Measurements from ENCODE around the gene SPOCK1.
A peak's percentile ranks its signal among the peaks of the same experiment; 100 is the strongest.

Gene SPOCK1

GRCh38 chr5:137309290-137309689 lies 189.8 kb downstream of the SPOCK1 start:
- no peak for DNase-seq (ENCODE audit: low read depth)
- H3K4me1 ChIP-seq (ENCODE audit: control insufficient read depth, insufficient read depth, low read length) = peaks cover 40% of the 10 kb centered on the region
- no peak overlapping the region for H3K4me3 ChIP-seq (ENCODE audit: low read length)
- H3K27me3 ChIP-seq (replicated peaks; ENCODE audit: control insufficient read depth, insufficient read depth, low read length) = no peaks in the 10 kb centered on the region
- no peaks in the 10 kb centered on the region for H3K9me3 ChIP-seq (ENCODE audit: control insufficient read depth, low read length)
- H3K9ac ChIP-seq (ENCODE audit: low read length) = no peak overlapping the region
- no peaks in the 10 kb centered on the region for H3K36me3 ChIP-seq (ENCODE audit: control insufficient read depth, insufficient read depth, low read length, severe bottlenecking)

GRCh38 chr5:137308311-137308710 lies 190.8 kb downstream of the SPOCK1 start:
- H3K27me3 ChIP-seq (replicated peaks; ENCODE audit: control insufficient read depth, insufficient read depth, low read length) = no peaks in the 10 kb centered on the region
- no peak overlapping the region for H3K4me3 ChIP-seq (ENCODE audit: low read length)
- DNase-seq (ENCODE audit: low read depth) = no peak

GRCh38 chr5:137306903-137307302 lies 192.2 kb downstream of the SPOCK1 start:
- no peaks in the 10 kb centered on the region for H3K36me3 ChIP-seq (ENCODE audit: control insufficient read depth, insufficient read depth, low read length, severe bottlenecking)
- no peak for DNase-seq (ENCODE audit: low read depth)

More at GRCh38 chr5:137308311-137308710, 190.8 kb downstream of the SPOCK1 start:
- H3K36me3 ChIP-seq (ENCODE audit: control insufficient read depth, insufficient read depth, low read length, severe bottlenecking) = no peaks in the 10 kb centered on the region
- no peaks in the 10 kb centered on the region for H3K9me3 ChIP-seq (ENCODE audit: control insufficient read depth, low read length)
- peaks cover 40% of the 10 kb centered on the region for H3K4me1 ChIP-seq (ENCODE audit: control insufficient read depth, insufficient read depth, low read length)
- no peak overlapping the region for H3K9ac ChIP-seq (ENCODE audit: low read length)

GRCh38 chr5:137305971-137306602 lies 193.0 kb downstream of the SPOCK1 start:
- Histone ChIP-seq H3K36me3 (ENCODE audit: control insufficient read depth, insufficient read depth, low read length, severe bottlenecking) (no peaks in the 10 kb centered on the region), H3K9ac (ENCODE audit: low read length) (no peak overlapping the region), H3K27me3 (replicated peaks; ENCODE audit: control insufficient read depth, insufficient read depth, low read length) (no peaks in the 10 kb centered on the region), H3K4me1 (ENCODE audit: control insufficient read depth, insufficient read depth, low read length) (peaks cover 41% of the 10 kb centered on the region), H3K4me3 (ENCODE audit: low read length) (no peak overlapping the region), H3K9me3 (ENCODE audit: control insufficient read depth, low read length) (no peaks in the 10 kb centered on the region)
- no peak for DNase-seq (ENCODE audit: low read depth)

More at GRCh38 chr5:137306903-137307302, 192.2 kb downstream of the SPOCK1 start:
- H3K9me3 ChIP-seq (ENCODE audit: control insufficient read depth, low read length) = no peaks in the 10 kb centered on the region
- H3K27me3 ChIP-seq (replicated peaks; ENCODE audit: control insufficient read depth, insufficient read depth, low read length) = no peaks in the 10 kb centered on the region
- no peak overlapping the region for H3K9ac ChIP-seq (ENCODE audit: low read length)
- no peak overlapping the region for H3K4me3 ChIP-seq (ENCODE audit: low read length)
- peaks cover 40% of the 10 kb centered on the region for H3K4me1 ChIP-seq (ENCODE audit: control insufficient read depth, insufficient read depth, low read length)

- Histone ChIP-seq H3K9me3 (ENCODE audit: control insufficient read depth, low read length) (no peaks in the 10 kb centered on the region), H3K9ac (ENCODE audit: low read length) (no peak overlapping the region), H3K4me1 (ENCODE audit: control insufficient read depth, insufficient read depth, low read length) (peaks cover 39% of the 10 kb centered on the region), H3K4me3 (ENCODE audit: low read length) (no peak overlapping the region), H3K36me3 (ENCODE audit: control insufficient read depth, insufficient read depth, low read length, severe bottlenecking) (no peaks in the 10 kb centered on the region), H3K27me3 (replicated peaks; ENCODE audit: control insufficient read depth, insufficient read depth, low read length) (no peaks in the 10 kb centered on the region)
- DNase-seq (ENCODE audit: low read depth) = no peak
Observed at GRCh38 chr5:137304226-137304874, 194.8 kb downstream of the SPOCK1 start.

GRCh38 chr5:137303509-137303908 lies 195.6 kb downstream of the SPOCK1 start:
- Histone ChIP-seq H3K4me3 (ENCODE audit: low read length) (no peak overlapping the region), H3K4me1 (ENCODE audit: control insufficient read depth, insufficient read depth, low read length) (peaks cover 30% of the 10 kb centered on the region), H3K36me3 (ENCODE audit: control insufficient read depth, insufficient read depth, low read length, severe bottlenecking) (no peaks in the 10 kb centered on the region), H3K9me3 (ENCODE audit: control insufficient read depth, low read length) (no peaks in the 10 kb centered on the region), H3K9ac (ENCODE audit: low read length) (no peak overlapping the region), H3K27me3 (replicated peaks; ENCODE audit: control insufficient read depth, insufficient read depth, low read length) (no peaks in the 10 kb centered on the region)
- DNase-seq (ENCODE audit: low read depth) = no peak

GRCh38 chr5:137300411-137301240 lies 198.5 kb downstream of the SPOCK1 start:
- DNase-seq (ENCODE audit: low read depth) = peak; percentile 63
- H3K4me3 ChIP-seq (ENCODE audit: low read length) = peak overlapping the region; percentile 47

GRCh38 chr5:137296213-137296781 lies 202.8 kb downstream of the SPOCK1 start:
- no peaks in the 10 kb centered on the region for H3K36me3 ChIP-seq (ENCODE audit: control insufficient read depth, insufficient read depth, low read length, severe bottlenecking)
- DNase-seq (ENCODE audit: low read depth) = peak; percentile 50
- no peaks in the 10 kb centered on the region for H3K27me3 ChIP-seq (replicated peaks; ENCODE audit: control insufficient read depth, insufficient read depth, low read length)
- H3K9ac ChIP-seq (ENCODE audit: low read length) = no peak overlapping the region
- no peaks in the 10 kb centered on the region for H3K9me3 ChIP-seq (ENCODE audit: control insufficient read depth, low read length)
- H3K4me1 ChIP-seq (ENCODE audit: control insufficient read depth, insufficient read depth, low read length) = peaks cover 22% of the 10 kb centered on the region
- no peak overlapping the region for H3K4me3 ChIP-seq (ENCODE audit: low read length)

More at GRCh38 chr5:137300411-137301240, 198.5 kb downstream of the SPOCK1 start:
- H3K9ac ChIP-seq (ENCODE audit: low read length) = peak overlapping the region; percentile 66
- no peaks in the 10 kb centered on the region for H3K27me3 ChIP-seq (replicated peaks; ENCODE audit: control insufficient read depth, insufficient read depth, low read length)
- H3K4me1 ChIP-seq (ENCODE audit: control insufficient read depth, insufficient read depth, low read length) = peaks cover 19% of the 10 kb centered on the region
- no peaks in the 10 kb centered on the region for H3K36me3 ChIP-seq (ENCODE audit: control insufficient read depth, insufficient read depth, low read length, severe bottlenecking)
- no peaks in the 10 kb centered on the region for H3K9me3 ChIP-seq (ENCODE audit: control insufficient read depth, low read length)

- H3K4me3 ChIP-seq (ENCODE audit: low read length) = no peak overlapping the region
- peaks cover 5% of the 10 kb centered on the region for H3K4me1 ChIP-seq (ENCODE audit: control insufficient read depth, insufficient read depth, low read length)
- no peaks in the 10 kb centered on the region for H3K36me3 ChIP-seq (ENCODE audit: control insufficient read depth, insufficient read depth, low read length, severe bottlenecking)
- no peak for DNase-seq (ENCODE audit: low read depth)
- H3K27me3 ChIP-seq (replicated peaks; ENCODE audit: control insufficient read depth, insufficient read depth, low read length) = no peaks in the 10 kb centered on the region
- H3K9me3 ChIP-seq (ENCODE audit: control insufficient read depth, low read length) = no peaks in the 10 kb centered on the region
- H3K9ac ChIP-seq (ENCODE audit: low read length) = no peak overlapping the region
Observed at GRCh38 chr5:137294604-137295003, 204.5 kb downstream of the SPOCK1 start.

- DNase-seq (ENCODE audit: low read depth) = no peak
- Histone ChIP-seq H3K4me3 (ENCODE audit: low read length) (no peak overlapping the region), H3K36me3 (ENCODE audit: control insufficient read depth, insufficient read depth, low read length, severe bottlenecking) (no peaks in the 10 kb centered on the region), H3K9me3 (ENCODE audit: control insufficient read depth, low read length) (no peaks in the 10 kb centered on the region), H3K27me3 (replicated peaks; ENCODE audit: control insufficient read depth, insufficient read depth, low read length) (no peaks in the 10 kb centered on the region), H3K4me1 (ENCODE audit: control insufficient read depth, insufficient read depth, low read length) (peaks cover 5% of the 10 kb centered on the region), H3K9ac (ENCODE audit: low read length) (no peak overlapping the region)
Observed at GRCh38 chr5:137292461-137293027, 206.6 kb downstream of the SPOCK1 start.

GRCh38 chr5:137291436-137291835 lies 207.7 kb downstream of the SPOCK1 start:
- Histone ChIP-seq H3K4me3 (ENCODE audit: low read length) (no peak overlapping the region), H3K9ac (ENCODE audit: low read length) (no peak overlapping the region), H3K9me3 (ENCODE audit: control insufficient read depth, low read length) (no peaks in the 10 kb centered on the region), H3K4me1 (ENCODE audit: control insufficient read depth, insufficient read depth, low read length) (peaks cover 5% of the 10 kb centered on the region), H3K27me3 (replicated peaks; ENCODE audit: control insufficient read depth, insufficient read depth, low read length) (no peaks in the 10 kb centered on the region), H3K36me3 (ENCODE audit: control insufficient read depth, insufficient read depth, low read length, severe bottlenecking) (no peaks in the 10 kb centered on the region)
- DNase-seq (ENCODE audit: low read depth) = no peak
